IPS-20b (cell line): ENCODE results near the gene ILRUN.
"Not testable (repeated sequence)": the region's sequence is repeated elsewhere in the genome, so short reads cannot be mapped to it uniquely, and the experiment has no call there.

Experiments used
- H3K27ac ChIP-seq: one replicate; pipeline ENCODE4 v1.5.1; 2013; ENCODE audit warnings: low read length
- H3K27me3 ChIP-seq: 2 replicates; pipeline ENCODE4 v1.6.1; 2013; ENCODE audit warnings: mild to moderate bottlenecking, low read length, inconsistent platforms; ENCODE audit not compliant: insufficient read depth
- H3K36me3 ChIP-seq: 2 replicates; pipeline ENCODE4 v1.6.1; 2013; ENCODE audit warnings: low read depth, mild to moderate bottlenecking, inconsistent platforms, low read length, moderate library complexity; ENCODE audit not compliant: insufficient read depth
- H3K4me1 ChIP-seq: 2 replicates; pipeline ENCODE4 v1.6.1; 2013; ENCODE audit warnings: mild to moderate bottlenecking, control low read depth, inconsistent platforms, low read length, moderate library complexity; ENCODE audit not compliant: insufficient read depth
- H3K4me3 ChIP-seq: 2 replicates; pipeline ENCODE4 v1.5.1; 2013; ENCODE audit warnings: mild to moderate bottlenecking, low read length, inconsistent platforms
- H3K9ac ChIP-seq: 2 replicates; pipeline ENCODE4 v1.6.1; 2013; ENCODE audit warnings: low read depth, mild to moderate bottlenecking, inconsistent platforms, low read length, moderate library complexity
- H3K9me3 ChIP-seq: 2 replicates; pipeline ENCODE4 v1.6.1; 2013; ENCODE audit warnings: mild to moderate bottlenecking, low read depth, low read length, inconsistent platforms; ENCODE audit not compliant: insufficient read depth

Gene ILRUN

GRCh38 chr6:34674268-34674639 lies 22.3 kb downstream of the ILRUN start:
- no peaks in the 10 kb centered on the region for H3K27me3 ChIP-seq
- H3K4me3 ChIP-seq = no peak overlapping the region
- no peaks in the 10 kb centered on the region for H3K4me1 ChIP-seq
- no peaks in the 10 kb centered on the region for H3K36me3 ChIP-seq
- H3K9ac ChIP-seq = no peak overlapping the region
- no peak overlapping the region for H3K27ac ChIP-seq
- H3K9me3 ChIP-seq = no peaks in the 10 kb centered on the region

- Histone ChIP-seq H3K4me1 (no peaks in the 10 kb centered on the region), H3K36me3 (no peaks in the 10 kb centered on the region), H3K27me3 (no peaks in the 10 kb centered on the region), H3K27ac (peak overlapping the region; percentile 26), H3K9ac (peak overlapping the region; percentile 21; the same call in 1 of the 2 replicates), H3K9me3 (no peaks in the 10 kb centered on the region), H3K4me3 (no peak overlapping the region)
These were observed 23.5 kb downstream of the ILRUN start for GRCh38 chr6:34673064-34673463.

GRCh38 chr6:34672657-34673043 lies 23.9 kb downstream of the ILRUN start:
- Histone ChIP-seq H3K9ac (peak overlapping the region; percentile 21; the same call in 1 of the 2 replicates), H3K4me1 (no peaks in the 10 kb centered on the region), H3K36me3 (no peaks in the 10 kb centered on the region), H3K9me3 (no peaks in the 10 kb centered on the region), H3K4me3 (no peak overlapping the region), H3K27ac (peak overlapping the region; percentile 26), H3K27me3 (no peaks in the 10 kb centered on the region)

- Histone ChIP-seq H3K4me1 (no peaks in the 10 kb centered on the region), H3K4me3 (no peak overlapping the region), H3K36me3 (no peaks in the 10 kb centered on the region), H3K9me3 (no peaks in the 10 kb centered on the region), H3K27ac (no peak overlapping the region), H3K27me3 (no peaks in the 10 kb centered on the region), H3K9ac (no peak overlapping the region)
These were observed 24.5 kb downstream of the ILRUN start for GRCh38 chr6:34671801-34672656.

DNA sequence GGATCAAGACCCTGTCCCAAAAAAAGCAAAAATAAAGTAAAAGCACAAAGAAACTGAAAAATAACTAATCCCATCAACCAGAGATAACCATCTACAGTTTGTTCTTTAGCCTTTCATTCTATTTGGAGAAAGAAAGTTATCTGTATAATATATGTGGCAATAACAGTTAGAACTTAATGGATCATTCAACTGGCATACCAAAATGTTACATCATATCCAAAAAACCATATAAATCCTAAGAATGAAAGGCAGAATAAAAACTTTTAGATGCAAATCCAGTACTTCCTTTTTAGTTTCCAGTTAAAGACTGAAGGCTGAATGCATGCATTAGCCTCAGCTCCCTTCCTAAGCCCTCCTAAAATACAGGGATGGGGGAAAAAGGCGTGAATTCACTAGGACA lies 25.2 kb downstream of the ILRUN start:
- H3K27ac ChIP-seq = no peak overlapping the region
- H3K9me3 ChIP-seq = no peaks in the 10 kb centered on the region
- no peak overlapping the region for H3K9ac ChIP-seq
- no peaks in the 10 kb centered on the region for H3K4me1 ChIP-seq
- H3K27me3 ChIP-seq = no peaks in the 10 kb centered on the region
- H3K36me3 ChIP-seq = no peaks in the 10 kb centered on the region
- no peak overlapping the region for H3K4me3 ChIP-seq

DNA sequence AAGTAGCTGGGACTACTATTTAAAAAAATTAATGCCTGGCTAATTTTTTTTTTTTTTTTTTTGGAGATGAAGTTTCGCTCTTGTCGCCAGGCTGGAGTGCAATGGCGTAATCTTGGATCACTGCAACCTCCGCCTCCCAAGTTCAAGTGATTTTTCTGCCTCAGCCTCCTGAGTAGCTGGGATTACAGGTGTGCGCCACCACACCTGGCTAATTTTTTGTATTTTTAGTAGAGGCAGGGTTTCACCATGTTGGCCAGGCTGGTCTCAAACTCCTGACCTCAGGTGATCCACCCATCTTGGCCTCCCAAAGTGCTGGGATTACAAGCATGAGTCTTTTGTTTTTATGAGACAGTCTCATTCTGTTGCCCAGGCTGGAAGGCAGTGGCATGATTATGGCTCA lies 27.8 kb downstream of the ILRUN start:
- H3K4me1 ChIP-seq, H3K9me3 ChIP-seq, H3K9ac ChIP-seq, H3K27me3 ChIP-seq, H3K36me3 ChIP-seq, H3K4me3 ChIP-seq, H3K27ac ChIP-seq: not testable (repeated sequence)

- H3K36me3 ChIP-seq = no peaks in the 10 kb centered on the region
- H3K9me3 ChIP-seq = no peaks in the 10 kb centered on the region
- no peak overlapping the region for H3K4me3 ChIP-seq
- no peak overlapping the region for H3K27ac ChIP-seq
- H3K9ac ChIP-seq = no peak overlapping the region
- H3K4me1 ChIP-seq = 0 out of 2 replicates have a peak, but pooled peaks cover 7% of the 10 kb centered on the region
- H3K27me3 ChIP-seq = no peaks in the 10 kb centered on the region
These were observed 28.9 kb downstream of the ILRUN start for GRCh38 chr6:34667481-34668238.

GRCh38 chr6:34665019-34665418 lies 31.5 kb downstream of the ILRUN start:
- Histone ChIP-seq H3K27me3 (no peaks in the 10 kb centered on the region), H3K9me3 (no peaks in the 10 kb centered on the region), H3K27ac (no peak overlapping the region), H3K9ac (no peak overlapping the region; the same call in 1 of the 2 replicates), H3K4me3 (no peak overlapping the region), H3K4me1 (0 out of 2 replicates have a peak, but pooled peaks cover 7% of the 10 kb centered on the region), H3K36me3 (no peaks in the 10 kb centered on the region)

DNA sequence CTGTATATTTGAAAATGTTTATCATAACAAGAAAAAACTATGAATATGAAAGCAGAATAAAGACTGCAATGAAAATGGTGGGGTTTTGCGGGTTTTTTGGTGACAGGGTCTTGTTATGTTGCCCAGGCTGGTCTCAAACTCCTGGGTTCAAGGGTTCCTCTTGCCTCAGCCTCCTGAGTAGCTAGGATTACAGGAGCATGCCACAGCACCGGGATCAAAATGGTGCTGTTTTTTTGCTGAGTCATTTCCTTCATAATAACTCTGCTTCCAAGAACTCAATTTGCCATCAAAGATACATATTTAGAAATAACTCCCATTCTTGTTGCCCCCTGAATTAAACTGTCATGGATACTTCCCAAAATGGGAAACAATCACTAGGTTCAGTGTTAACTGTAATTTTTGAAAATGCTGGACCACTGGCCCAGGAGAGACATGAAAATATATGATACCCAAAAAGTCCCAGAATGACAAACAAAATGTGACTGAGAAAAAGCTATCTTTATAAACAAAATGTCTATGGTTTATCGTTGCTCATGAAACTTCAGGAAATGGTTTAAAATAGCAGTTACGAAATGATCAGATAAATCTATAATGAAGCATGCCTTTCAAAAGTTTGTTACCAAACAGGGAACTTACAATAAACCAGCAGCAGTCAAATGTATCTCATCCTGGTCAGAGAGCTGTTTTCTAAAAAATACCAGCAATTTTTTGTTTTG lies 32.2 kb downstream of the ILRUN start:
- Histone ChIP-seq H3K27me3 (no peaks in the 10 kb centered on the region), H3K27ac (no peak overlapping the region), H3K4me3 (no peak overlapping the region), H3K4me1 (0 out of 2 replicates have a peak, but pooled peaks cover 7% of the 10 kb centered on the region), H3K9me3 (no peaks in the 10 kb centered on the region), H3K36me3 (no peaks in the 10 kb centered on the region), H3K9ac (peak overlapping the region; percentile 2; the same call in 1 of the 2 replicates)

DNA sequence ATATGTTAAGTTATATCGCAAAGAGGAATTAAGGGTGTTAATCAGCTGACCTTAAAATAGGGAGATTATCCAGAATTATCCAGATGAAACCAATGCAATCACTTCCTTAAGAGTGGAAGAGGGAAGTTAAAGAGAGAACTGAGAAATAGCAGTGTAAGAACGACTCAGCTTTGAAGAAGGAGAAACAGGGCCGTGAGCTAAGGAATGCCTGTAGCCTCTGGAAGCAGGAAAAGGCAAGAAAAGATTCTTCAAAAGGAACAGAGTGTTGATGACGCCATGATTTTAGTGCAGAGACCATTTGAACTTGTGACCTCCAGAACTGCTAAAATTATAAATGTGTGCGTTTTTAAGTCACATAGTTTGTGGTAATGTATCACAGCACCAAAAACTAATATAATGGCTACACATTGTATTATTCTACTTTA lies 32.7 kb downstream of the ILRUN start:
- no peak overlapping the region for H3K9ac ChIP-seq
- H3K36me3 ChIP-seq = no peaks in the 10 kb centered on the region
- H3K27ac ChIP-seq = no peak overlapping the region
- 0 out of 2 replicates have a peak, but pooled peaks cover 7% of the 10 kb centered on the region for H3K4me1 ChIP-seq
- H3K27me3 ChIP-seq = no peaks in the 10 kb centered on the region
- H3K4me3 ChIP-seq = no peak overlapping the region
- no peaks in the 10 kb centered on the region for H3K9me3 ChIP-seq

GRCh38 chr6:34663371-34663770 lies 33.2 kb downstream of the ILRUN start:
- Histone ChIP-seq H3K36me3 (no peaks in the 10 kb centered on the region), H3K9me3 (no peaks in the 10 kb centered on the region), H3K4me1 (0 out of 2 replicates have a peak, but pooled peaks cover 7% of the 10 kb centered on the region), H3K27ac (no peak overlapping the region), H3K27me3 (no peaks in the 10 kb centered on the region), H3K9ac (no peak overlapping the region), H3K4me3 (no peak overlapping the region)
